ENCODE measurements around the gene HLA-DRB5. TPM values are rescaled to one million over a fixed set of nuclear protein-coding genes. Genes with fewer than 3 reads are reported as not detected.

The HLA-DRB5 gene
- total and polyA plus RNA-seq, 2 of the 8 experiments (the other 6 are each of a cell fraction or from before 2014, with no cell fraction given) = 0.83 to 1.4 TPM

DNA sequence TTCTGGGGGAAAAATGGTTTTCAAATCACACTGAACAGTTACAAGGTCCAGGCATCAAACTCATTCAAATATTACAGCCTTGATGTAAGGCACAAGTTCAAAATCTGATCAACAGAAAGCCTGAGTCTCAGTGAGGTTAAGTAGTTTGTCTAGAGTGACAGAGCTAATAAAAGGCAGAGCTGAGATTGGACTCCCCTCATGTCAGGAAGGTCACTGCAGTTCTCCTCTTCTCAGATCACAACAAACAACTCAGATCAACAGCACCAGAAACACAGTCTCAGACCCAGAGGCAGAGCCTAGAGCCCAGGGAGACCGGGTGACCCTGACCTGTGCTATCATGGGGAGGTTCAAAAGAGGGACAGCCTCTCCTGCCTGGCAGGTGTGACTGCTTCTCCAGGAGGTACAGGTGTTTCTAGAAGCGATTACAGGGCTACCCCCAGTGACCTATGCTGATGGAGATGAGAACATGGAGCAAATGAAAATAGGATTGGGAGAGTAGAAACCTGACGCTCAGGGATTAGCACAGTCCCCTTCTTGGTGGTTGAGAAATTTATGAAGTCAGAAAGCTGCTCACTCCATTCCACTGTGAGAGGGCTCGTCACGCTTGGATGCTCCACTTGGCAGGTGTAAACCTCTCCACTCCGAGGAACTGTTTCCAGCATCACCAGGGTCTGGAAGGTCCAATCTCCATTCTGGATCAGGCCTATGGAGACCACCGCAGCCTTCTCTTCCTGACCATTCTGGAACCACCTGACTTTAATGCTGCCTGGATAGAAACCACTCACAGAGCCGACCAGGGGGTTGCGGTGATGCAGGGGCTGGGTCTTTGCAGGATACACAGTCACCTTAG, 24.3 kb upstream of the HLA-DRB5 start:
- POLR2A ChIA-PET (ENCODE audit: partially characterized antibody) = interaction anchor here (0.7 kb wide), 1 partner anchor 703 kb away, joined by 3 read pairs; no protein-coding TSS in a partner anchor
- no peak overlapping the region for H4K8ac ChIP-seq (ENCODE audit: extremely low read depth, insufficient read depth, low read length)
- no peak for FAIRE-seq

More for the DNA sequence above, 24.3 kb upstream of the HLA-DRB5 start:
- Histone ChIP-seq H3K9me3 (ENCODE audit: insufficient read depth in 2 of 2, low read depth in 1 of 2, low read length in 1 of 2) (no peaks in the 10 kb centered on the region), H3K23ac (ENCODE audit: insufficient read length) (no peak overlapping the region), H3K27me3 (replicated peaks in 1 of 4; ENCODE audit: control insufficient read depth in 3 of 4, extremely low read depth in 1 of 4, insufficient read depth in 3 of 4, low read length in 3 of 4) (no peaks in the 10 kb centered on the region), H3K4me1 (replicated peaks in 1 of 4; ENCODE audit: control insufficient read depth in 3 of 4, insufficient read depth in 4 of 4, low read length in 3 of 4) (no peaks in the 10 kb centered on the region), H3K27ac (ENCODE audit: low read depth, low read length) (no peak overlapping the region), H3K23me2 (ENCODE audit: low read depth, low read length) (no peaks in the 10 kb centered on the region), H3K4me3 (ENCODE audit: extremely low read depth in 1 of 4, insufficient read depth in 2 of 4, low read depth in 3 of 4, low read length in 4 of 4) (no peak overlapping the region), H4K5ac (ENCODE audit: insufficient read length, low read depth, low read length) (no peak overlapping the region), H3K4ac (replicated peaks; ENCODE audit: insufficient read length, low read depth, low read length) (no peak overlapping the region), H2BK12ac (ENCODE audit: low read depth, low read length) (no peak overlapping the region), H2AK5ac (ENCODE audit: low read depth, low read length) (no peak overlapping the region), H2BK15ac (ENCODE audit: low read length) (no peak overlapping the region), H2BK5ac (ENCODE audit: low read depth, low read length) (no peak overlapping the region), H4K91ac (replicated peaks; ENCODE audit: insufficient read length, low read length) (no peak overlapping the region), H2BK20ac (ENCODE audit: low read length) (no peak overlapping the region), H3K79me2 (ENCODE audit: control insufficient read depth in 1 of 2, insufficient read depth in 2 of 2, low read length in 2 of 2) (no peaks in the 10 kb centered on the region), H4K20me1 (replicated peaks in 1 of 2; ENCODE audit: control insufficient read depth in 1 of 2, insufficient read depth in 2 of 2, low read length in 2 of 2) (no peaks in the 10 kb centered on the region), H3K18ac (ENCODE audit: extremely low read depth, low read length) (no peak overlapping the region), H3K9ac (replicated peaks in 1 of 4; ENCODE audit: extremely low read depth in 1 of 4, low read depth in 3 of 4, low read length in 3 of 4) (no peak overlapping the region), H3K4me2 (ENCODE audit: insufficient read depth in 1 of 2, low read depth in 2 of 2, low read length in 2 of 2) (no peak overlapping the region), H3K14ac (ENCODE audit: insufficient read length) (no peak overlapping the region), H3K56ac (replicated peaks; ENCODE audit: insufficient read length, low read depth, low read length) (no peak overlapping the region), H2AFZ (ENCODE audit: low read length) (no peak overlapping the region), H3K36me3 (ENCODE audit: control insufficient read depth in 2 of 4, insufficient read depth in 4 of 4, low read length in 3 of 4) (no peaks in the 10 kb centered on the region), H2BK120ac (replicated peaks; ENCODE audit: low read depth, low read length) (no peak overlapping the region), H3K79me1 (ENCODE audit: low read depth, low read length) (no peaks in the 10 kb centered on the region)
- TF ChIP-seq JUN (IDR thresholded peaks at IDR 0.05; ENCODE audit: low read depth, low read length) = no peak
- TF ChIP-seq, protein P1, sequence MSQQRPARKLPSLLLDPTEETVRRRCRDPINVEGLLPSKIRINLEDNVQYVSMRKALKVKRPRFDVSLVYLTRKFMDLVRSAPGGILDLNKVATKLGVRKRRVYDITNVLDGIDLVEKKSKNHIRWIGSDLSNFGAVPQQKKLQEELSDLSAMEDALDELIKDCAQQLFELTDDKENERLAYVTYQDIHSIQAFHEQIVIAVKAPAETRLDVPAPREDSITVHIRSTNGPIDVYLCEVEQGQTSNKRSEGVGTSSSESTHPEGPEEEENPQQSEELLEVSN (IDR thresholded peaks at IDR 0.05) = no peak
- DNase-seq (ENCODE audit: low read depth in 1 of 2, low spot score in 2 of 2) = no peak
- CTCF ChIA-PET (ENCODE audit: partially characterized antibody) = interaction anchor here (0.8 kb wide), 1 partner anchor 244 kb away, joined by 3 read pairs; no protein-coding TSS in a partner anchor
- WGBS, 2 experiments (ENCODE audit: extremely low coverage in 1 of 2, insufficient coverage in 1 of 2, insufficient read length in 1 of 2, insufficient replicate concordance in 2 of 2, low coverage in 1 of 2, low lambda C conversion rate in 2 of 2, missing lambda C conversion rate in 1 of 2) = 81% methylated on average over 6 of the region's 9 CpGs; no CpG with 5 or more reads in 1 of the 2 experiments
